HPDE6-E6E7 (cell line): Measurements from ENCODE around the gene OAF.
"Not testable (repeated sequence)": the region's sequence is repeated elsewhere in the genome, so short reads cannot be mapped to it uniquely, and the experiment has no call there.

Experiments used
- DNase-seq: peaks from one replicate; pipeline ENCODE4 v3.0.0; 2011; ENCODE audit warnings: missing footprints; ENCODE audit errors: extremely low spot score

Gene OAF

GRCh38 chr11:120240866-120241265 is 30.0 kb downstream of the OAF start:
- no peak for DNase-seq

DNA sequence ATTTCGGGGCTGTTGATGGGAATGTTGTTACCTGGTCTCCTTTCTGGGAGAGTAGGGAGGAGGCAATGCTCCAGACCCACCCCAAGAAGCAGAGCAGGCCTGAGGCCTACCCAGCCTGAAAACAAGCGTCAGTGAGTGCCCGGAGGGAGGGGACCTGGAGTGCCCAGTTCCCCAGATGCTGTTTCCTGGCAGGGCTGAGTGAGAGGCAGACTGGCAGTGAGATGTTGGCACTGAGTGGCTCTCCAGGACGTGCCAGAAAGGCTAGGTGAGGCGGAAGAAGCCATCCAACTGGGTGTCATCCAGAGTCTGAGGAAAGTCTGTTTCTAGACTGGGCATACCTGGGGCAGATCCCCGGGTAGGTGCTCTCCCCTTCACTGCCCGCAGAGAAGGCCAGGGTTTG is 30.4 kb downstream of the OAF start:
- DNase-seq, result no peak

- no peak for DNase-seq
These were observed 32.4 kb downstream of the OAF start for GRCh38 chr11:120243221-120243620.

- DNase-seq, result no peak
These were observed 33.9 kb downstream of the OAF start for GRCh38 chr11:120244476-120245365.

DNA sequence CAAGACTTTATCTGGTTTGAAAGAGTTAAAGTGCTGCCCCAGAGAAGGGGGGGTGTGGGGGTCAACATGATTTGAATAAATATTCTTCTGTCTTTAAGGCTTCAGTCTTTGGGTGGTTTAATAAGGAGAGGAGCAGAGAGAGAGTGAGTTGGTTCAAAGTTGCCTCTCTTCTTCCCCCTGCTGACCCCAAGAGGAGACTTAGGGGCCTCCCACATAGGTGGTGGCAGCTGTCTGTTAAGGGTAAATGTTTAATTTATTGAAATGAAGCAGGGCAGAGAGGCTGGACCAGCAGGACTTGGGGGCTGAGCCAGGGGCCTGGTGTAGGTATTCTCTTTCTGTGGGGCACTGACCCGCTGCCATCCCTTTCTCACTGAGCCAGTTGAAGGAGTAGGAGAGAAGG is 34.6 kb downstream of the OAF start:
- DNase-seq, result no peak

DNA sequence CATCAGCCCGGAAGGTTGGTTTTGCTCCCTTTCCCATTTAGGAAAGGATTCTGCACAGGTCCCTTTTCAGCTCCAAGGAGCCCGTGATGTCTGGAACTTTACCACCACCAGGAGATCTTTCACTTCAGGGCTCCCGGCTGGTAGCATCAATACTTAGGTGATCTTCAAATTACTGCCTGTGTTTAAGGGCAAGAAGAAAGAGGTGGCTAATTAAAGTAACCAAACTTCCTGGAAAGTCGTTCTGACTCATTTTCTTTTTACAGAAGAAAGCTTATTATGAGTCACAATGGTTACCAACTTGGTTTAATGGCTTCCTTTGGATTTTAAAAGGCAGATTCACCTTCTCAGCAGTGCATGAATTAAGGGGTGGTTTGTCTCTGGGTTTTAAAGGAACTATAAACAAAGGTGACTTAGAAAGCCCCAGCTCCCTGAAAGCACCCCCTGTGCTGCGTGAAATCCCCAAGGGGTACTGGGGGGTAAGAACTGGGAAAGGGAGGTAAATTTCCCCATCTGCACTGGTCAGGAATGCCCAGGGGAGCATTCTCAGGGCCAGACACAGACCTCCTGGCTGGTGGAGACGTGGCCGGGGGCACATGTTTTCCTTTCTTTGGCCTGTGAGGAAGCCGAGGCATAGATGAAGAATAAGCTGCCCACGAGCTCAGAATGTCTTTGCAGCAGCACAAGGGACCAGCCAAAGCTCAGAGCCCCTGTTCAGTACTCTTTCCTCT is 37.9 kb downstream of the OAF start:
- DNase-seq, result peak; percentile 52

GRCh38 chr11:120249279-120250262 is 38.7 kb downstream of the OAF start:
- DNase-seq, result no peak

- not testable (repeated sequence) for DNase-seq
These were observed 42.5 kb downstream of the OAF start for GRCh38 chr11:120253377-120253776.

DNA sequence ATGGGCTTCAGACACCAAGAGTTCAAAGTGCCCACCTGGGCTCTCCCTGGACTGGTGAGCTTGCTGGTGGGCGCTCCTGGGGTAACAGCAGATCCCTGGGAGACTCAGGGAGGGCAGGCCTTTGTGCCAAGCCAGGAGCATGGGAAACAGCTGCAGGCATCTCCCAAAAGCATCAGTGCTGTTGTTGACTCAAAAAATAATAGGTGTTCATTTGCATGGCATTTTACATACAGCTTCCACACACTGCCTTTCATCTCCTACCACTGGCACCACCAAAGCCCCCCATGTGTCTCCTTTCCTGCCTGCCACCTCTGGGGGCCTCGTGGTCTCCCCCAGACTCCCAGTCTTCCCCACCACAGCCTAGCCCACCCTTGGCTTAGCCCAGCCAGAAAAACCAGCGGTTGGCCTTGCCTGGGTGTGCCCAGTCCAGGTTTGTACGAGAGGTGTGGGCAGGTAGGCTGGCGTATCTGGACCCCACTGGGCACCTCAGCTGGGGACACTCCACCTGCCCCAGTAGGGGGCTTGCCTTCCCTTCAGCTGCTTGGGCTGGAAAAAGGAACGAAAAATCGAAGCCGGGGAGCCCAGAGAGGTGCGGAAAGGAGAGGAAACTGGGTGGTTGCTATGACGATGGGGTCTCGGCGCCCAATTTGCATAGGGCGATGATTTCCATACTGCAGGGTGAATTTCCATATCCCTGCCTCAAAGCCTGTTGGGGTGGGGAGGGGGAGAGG is 44.1 kb downstream of the OAF start:
- no peak for DNase-seq

DNA sequence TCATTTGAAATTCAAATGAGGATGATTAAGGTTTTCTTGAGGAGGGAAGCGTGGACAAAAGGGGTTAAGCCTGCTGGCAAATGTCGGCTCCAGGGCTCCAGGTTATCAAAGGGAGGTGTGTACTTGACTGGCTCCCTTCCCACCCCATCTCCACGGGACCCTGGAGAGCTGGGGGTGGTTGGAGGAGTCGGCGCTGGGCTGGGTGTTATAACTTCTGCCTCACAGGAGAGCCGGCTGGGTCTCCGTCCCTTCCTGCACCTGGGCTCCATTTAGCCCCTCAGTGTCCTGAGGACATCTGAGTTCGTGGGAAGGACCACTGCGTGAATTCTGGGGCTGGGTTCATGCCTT is 44.7 kb downstream of the OAF start:
- DNase-seq, result no peak

GRCh38 chr11:120256178-120256577 is 45.3 kb downstream of the OAF start:
- DNase-seq, result no peak

GRCh38 chr11:120256779-120257178 is 45.9 kb downstream of the OAF start:
- no peak for DNase-seq

GRCh38 chr11:120257346-120257745 is 46.5 kb downstream of the OAF start:
- DNase-seq, result no peak

DNA sequence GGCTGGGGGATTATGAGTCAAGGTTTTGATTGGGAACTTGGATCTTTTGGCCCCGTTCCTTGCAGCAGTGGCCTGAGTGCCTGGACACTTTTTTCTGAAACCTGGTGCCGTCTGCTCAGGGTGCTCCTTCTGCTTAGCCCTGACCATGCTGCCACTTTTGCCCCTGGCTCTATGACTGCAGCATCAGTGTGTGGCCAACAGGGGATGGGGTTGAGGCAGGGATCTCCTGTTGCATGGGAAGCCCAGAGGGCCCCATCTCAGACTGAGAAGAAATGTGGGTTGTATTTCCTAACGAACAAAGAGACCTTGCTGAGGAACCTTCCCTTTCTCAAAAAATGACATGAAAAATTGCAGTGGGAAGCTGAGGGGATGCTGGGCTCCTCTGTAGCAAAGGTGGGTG is 47.8 kb downstream of the OAF start:
- no peak for DNase-seq

- no peak for DNase-seq
These were observed 48.4 kb downstream of the OAF start for GRCh38 chr11:120259241-120259640.

DNA sequence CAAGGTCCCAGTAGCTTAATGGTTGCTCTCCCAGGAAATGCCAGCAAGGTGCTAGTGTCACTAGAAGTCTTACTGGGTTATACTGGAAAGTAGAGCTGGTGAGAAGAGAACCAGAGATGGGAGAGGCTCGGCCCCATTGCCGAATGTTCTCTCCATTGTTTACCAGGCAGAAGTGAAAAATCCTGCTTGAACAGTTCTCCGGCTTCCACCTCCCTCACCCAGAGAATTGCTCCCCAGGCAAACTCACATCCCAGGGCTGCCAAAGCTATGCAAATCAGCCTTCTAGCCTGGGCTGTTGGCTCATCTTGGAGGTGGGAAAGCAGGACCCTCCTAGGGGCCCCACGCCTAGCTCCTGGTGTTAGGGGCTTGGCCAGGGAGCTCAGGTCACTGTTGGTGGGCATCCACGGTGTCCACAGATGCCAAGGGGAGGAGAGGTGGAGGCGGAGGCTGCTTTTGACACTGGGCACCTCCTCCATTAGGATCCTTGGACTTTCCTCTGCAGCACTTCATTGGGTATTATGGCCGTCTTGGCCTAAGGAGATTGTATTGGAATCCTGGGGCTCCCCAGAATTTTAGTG is 49.2 kb downstream of the OAF start:
- no peak for DNase-seq

GRCh38 chr11:120260616-120261015 is 49.8 kb downstream of the OAF start:
- no peak for DNase-seq

DNA sequence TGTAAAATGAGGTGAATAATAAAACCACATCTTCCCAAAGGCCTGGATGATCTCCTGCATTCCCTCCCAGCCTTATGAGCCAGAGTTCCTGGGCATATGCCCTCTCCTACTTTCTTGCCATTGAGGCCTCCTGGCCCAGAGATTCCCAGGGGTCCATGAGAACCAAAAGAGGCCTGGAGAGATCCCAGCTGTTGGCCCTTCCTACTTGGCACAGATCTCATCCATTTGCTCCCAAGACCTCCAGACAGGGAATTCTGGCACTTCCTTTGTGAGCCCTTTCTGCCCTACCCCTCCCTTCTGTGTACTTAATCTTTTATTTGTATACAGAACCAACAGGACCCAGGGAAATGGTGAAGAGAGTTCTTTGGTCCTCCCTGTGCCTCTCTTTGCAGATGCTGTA is 50.5 kb downstream of the OAF start:
- DNase-seq, result no peak

GRCh38 chr11:120261931-120262330 is 51.1 kb downstream of the OAF start:
- no peak for DNase-seq

DNA sequence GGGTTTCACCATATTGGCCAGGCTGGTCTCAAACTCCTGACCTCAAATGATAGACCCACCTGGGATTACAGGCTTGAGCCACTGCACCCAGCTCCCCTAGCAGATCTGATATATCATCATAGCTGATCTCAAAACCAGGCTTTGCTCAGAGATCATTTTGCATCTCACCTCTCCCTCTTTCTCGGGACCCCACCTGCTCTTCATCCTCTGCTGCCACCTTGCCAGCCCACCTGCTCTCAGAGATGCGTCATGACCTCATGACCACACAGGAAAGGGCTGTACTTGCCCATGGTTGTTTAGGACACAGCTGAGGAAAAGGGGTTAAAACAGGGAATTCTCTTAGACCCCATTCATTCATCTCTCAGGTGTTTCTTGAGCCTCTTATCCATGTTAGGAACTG is 56.5 kb downstream of the OAF start:
- DNase-seq, result no peak

GRCh38 chr11:120268686-120269085 is 57.9 kb downstream of the OAF start:
- DNase-seq, result no peak
